OCI-LY7 (cell line): Measurements from ENCODE around the gene HAPLN3. TPM values are rescaled to one million over a fixed set of nuclear protein-coding genes. Genes with fewer than 3 reads are reported as not detected.
"Not testable (repeated sequence)": the region's sequence is repeated elsewhere in the genome, so short reads cannot be mapped to it uniquely, and the experiment has no call there.

Experiments
- BruUV-seq: library from RNA; stranded (reverse); fragments of 400-500 nt; replicated peaks from 2 replicates; lab custom pipeline; 2021; lab: Mats Ljungman, UMichigan
- CTCF ChIA-PET: fragments of 300-600 bp; sonication (Branson Sonifier 250); formaldehyde crosslinking; loops from one replicate; lab custom pipeline; 2022; ENCODE audit warnings: antibody characterized with exemption; ENCODE audit not compliant: unreplicated experiment; lab: Charles Lee
- POLR2A ChIA-PET: fragments of 300-600 bp; sonication (Branson Sonifier 250); formaldehyde crosslinking; loops from one replicate; lab custom pipeline; 2022; ENCODE audit warnings: antibody characterized with exemption; lab: Charles Lee
- DNase-seq: peaks from one replicate; pipeline ENCODE4 v3.0.0-alpha.2; 2015; ENCODE audit warnings: low spot score
- H2AFZ ChIP-seq: fragments of 200-600 bp; sonication (generic), shearing (Covaris generic); 2 replicates; pipeline ENCODE4 v1.6.1; 2014; ENCODE audit warnings: mild to moderate bottlenecking, antibody characterized with exemption, low read length, moderate library complexity
- H3K27ac ChIP-seq: fragments of 200-600 bp; sonication (generic); 2 replicates; pipeline ENCODE4 v1.5.1; 2014; ENCODE audit warnings: mixed run types, low read depth, mild to moderate bottlenecking, moderate library complexity, low read length, inconsistent platforms; ENCODE audit not compliant: poor library complexity, severe bottlenecking
- H3K36me3 ChIP-seq: fragments of 200-600 bp; sonication (generic); 2 replicates; pipeline ENCODE4 v1.6.1; 2014; ENCODE audit warnings: mild to moderate bottlenecking, antibody characterized with exemption, low read length, moderate library complexity, mixed read lengths; ENCODE audit not compliant: insufficient read depth
- H3K4me1 ChIP-seq: fragments of 200-600 bp; sonication (generic); 2 replicates; pipeline ENCODE4 v1.5.1; 2014; ENCODE audit warnings: mild to moderate bottlenecking, low read length; ENCODE audit not compliant: insufficient read depth, poor library complexity, severe bottlenecking
- H3K4me2 ChIP-seq: fragments of 200-600 bp; sonication (generic); 2 replicates; pipeline ENCODE4 v1.6.1; 2014; ENCODE audit warnings: mild to moderate bottlenecking, low read length
- H3K4me3 ChIP-seq: fragments of 200-600 bp; sonication (generic); 2 replicates; pipeline ENCODE4 v1.5.1; 2014; ENCODE audit warnings: mild to moderate bottlenecking, low read depth, low read length; ENCODE audit not compliant: poor library complexity, severe bottlenecking
- H3K79me2 ChIP-seq: fragments of 200-600 bp; sonication (generic); 2 replicates; pipeline ENCODE4 v1.6.1; 2016; ENCODE audit warnings: low read depth, mild to moderate bottlenecking, low read length, moderate library complexity, mixed read lengths; ENCODE audit not compliant: insufficient read depth
- H3K9me2 ChIP-seq: fragments of 200-600 bp; sonication (generic); 2 replicates; pipeline ENCODE4 v1.6.1; 2016; ENCODE audit warnings: mild to moderate bottlenecking, low read length, mixed read lengths; ENCODE audit not compliant: insufficient read depth
- H3K9me3 ChIP-seq: fragments of 200-600 bp; sonication (generic); 2 replicates; pipeline ENCODE4 v1.6.1; 2014; ENCODE audit warnings: mild to moderate bottlenecking, mixed run types, low read length, mixed read lengths
- H4K20me1 ChIP-seq: fragments of 200-600 bp; sonication (generic); 2 replicates; pipeline ENCODE4 v1.6.1; 2014; ENCODE audit warnings: mild to moderate bottlenecking, antibody characterized with exemption, low read length, moderate library complexity, mixed read lengths; ENCODE audit not compliant: insufficient read depth
- EZH2phosphoT487 ChIP-seq: fragments of 200-600 bp; sonication (generic); IDR thresholded peaks from 2 replicates; pipeline ENCODE4 v1.6.1; 2018; ENCODE audit warnings: low read depth, borderline replicate concordance, mild to moderate bottlenecking, mixed run types, antibody characterized with exemption, low read length, moderate library complexity, mixed read lengths
- intact Hi-C: fragments of 100-400 bp; cut with micrococcal nuclease; formaldehyde crosslinking; loops from one replicate; pipeline ENCODE4 v1.10.0; 2022; ENCODE audit not compliant: unreplicated experiment
- total RNA-seq, 2 experiments: library from RNA; depleted of rRNA in 1 of 2; stranded (reverse); fragments of >200 nt in 1 of 2; shearing (Covaris generic) in 1 of 2; gene quantifications; 2 replicates each; pipeline ENCODE4 v1.2.3, GENCODE V29; 2014 to 2022
- TF ChIP-seq, protein P1 (sequence below): fragments of 200-600 bp; sonication (generic); conservative IDR thresholded peaks from 2 replicates; pipeline ENCODE4 v1.5.1; 2014; ENCODE audit warnings: mild to moderate bottlenecking, antibody characterized with exemption, low read length, moderate library complexity, mixed read lengths

The HAPLN3 gene
- total RNA-seq, 2 experiments from 2014 or later = 0.93 to 0.98 TPM

DNA sequence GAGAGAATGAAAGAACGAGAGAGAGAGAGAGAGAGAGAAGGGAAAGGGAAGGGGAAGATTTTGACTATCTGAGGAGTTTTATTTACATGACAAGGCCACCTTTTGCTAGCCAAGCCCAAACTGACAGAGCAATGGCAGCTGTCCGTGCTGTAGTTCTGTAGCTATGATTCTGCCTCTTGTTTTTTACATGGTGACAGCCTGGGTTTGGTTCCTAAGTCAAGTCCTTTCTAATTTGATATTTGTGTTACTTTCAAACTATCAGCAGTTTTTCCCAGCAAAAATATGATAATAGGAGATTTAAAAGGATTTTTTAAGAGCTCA is 44.1 kb upstream of the HAPLN3 start:
- H3K4me1 ChIP-seq = no peaks in the 10 kb centered on the region
- H4K20me1 ChIP-seq = no peaks in the 10 kb centered on the region
- H3K4me3 ChIP-seq = no peak overlapping the region
- TF ChIP-seq EZH2phosphoT487 = no peak
- TF ChIP-seq, protein P1, sequence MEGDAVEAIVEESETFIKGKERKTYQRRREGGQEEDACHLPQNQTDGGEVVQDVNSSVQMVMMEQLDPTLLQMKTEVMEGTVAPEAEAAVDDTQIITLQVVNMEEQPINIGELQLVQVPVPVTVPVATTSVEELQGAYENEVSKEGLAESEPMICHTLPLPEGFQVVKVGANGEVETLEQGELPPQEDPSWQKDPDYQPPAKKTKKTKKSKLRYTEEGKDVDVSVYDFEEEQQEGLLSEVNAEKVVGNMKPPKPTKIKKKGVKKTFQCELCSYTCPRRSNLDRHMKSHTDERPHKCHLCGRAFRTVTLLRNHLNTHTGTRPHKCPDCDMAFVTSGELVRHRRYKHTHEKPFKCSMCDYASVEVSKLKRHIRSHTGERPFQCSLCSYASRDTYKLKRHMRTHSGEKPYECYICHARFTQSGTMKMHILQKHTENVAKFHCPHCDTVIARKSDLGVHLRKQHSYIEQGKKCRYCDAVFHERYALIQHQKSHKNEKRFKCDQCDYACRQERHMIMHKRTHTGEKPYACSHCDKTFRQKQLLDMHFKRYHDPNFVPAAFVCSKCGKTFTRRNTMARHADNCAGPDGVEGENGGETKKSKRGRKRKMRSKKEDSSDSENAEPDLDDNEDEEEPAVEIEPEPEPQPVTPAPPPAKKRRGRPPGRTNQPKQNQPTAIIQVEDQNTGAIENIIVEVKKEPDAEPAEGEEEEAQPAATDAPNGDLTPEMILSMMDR = no peak
- no TSS peak for BruUV-seq
- H3K9me2 ChIP-seq = no peaks in the 10 kb centered on the region
- intact Hi-C loops = no loop called here
- CTCF ChIA-PET = no interaction called here
- no peaks in the 10 kb centered on the region for H3K9me3 ChIP-seq
- POLR2A ChIA-PET = interaction anchor here (0.8 to 1.2 kb wide), 2 partner anchors 17 to 27 kb away, joined by 3 to 4 read pairs; no protein-coding TSS in a partner anchor
- no peaks in the 10 kb centered on the region for H3K36me3 ChIP-seq
- no peak overlapping the region for H3K4me2 ChIP-seq
- no peak for DNase-seq
- no peak overlapping the region for H3K27ac ChIP-seq
- no peak overlapping the region for H2AFZ ChIP-seq
- no peaks in the 10 kb centered on the region for H3K79me2 ChIP-seq

DNA sequence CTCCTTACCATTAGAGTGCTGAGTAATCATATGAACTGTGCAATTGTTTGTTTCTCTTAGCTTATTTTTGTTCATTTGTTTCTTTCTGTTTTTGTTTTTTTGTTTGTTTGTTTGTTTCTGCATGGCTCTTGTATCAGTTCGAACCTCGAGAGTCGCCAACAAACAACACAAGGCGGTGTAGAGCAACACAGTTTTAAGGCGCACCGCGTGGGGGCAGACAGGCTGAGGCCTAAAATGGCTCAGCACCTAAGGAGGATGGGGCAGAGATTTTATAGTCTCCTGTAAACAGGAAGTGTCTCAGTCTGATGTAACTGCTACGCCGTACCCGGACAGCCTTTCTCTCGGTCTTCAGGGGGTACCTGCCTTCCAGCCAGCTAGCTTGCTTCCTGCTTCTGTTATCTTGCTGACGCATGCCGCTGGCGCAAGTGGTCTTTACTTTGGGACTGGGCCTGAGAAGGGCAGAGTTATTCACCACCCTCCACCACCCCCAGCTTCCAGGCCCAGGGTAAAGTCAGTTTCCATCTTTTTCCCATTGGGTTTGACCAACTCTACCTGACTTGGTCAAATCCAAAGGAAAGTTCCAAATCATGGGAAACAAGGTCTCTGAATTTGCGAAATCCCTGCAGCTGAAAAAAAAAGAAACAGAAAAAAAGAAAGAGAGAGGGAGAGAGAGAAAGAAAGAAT is 43.6 kb upstream of the HAPLN3 start:
- intact Hi-C loops = no loop called here
- H3K9me2 ChIP-seq = no peaks in the 10 kb centered on the region
- BruUV-seq = no TSS peak
- no peaks in the 10 kb centered on the region for H3K79me2 ChIP-seq
- H3K27ac ChIP-seq = no peak overlapping the region
- CTCF ChIA-PET = no interaction called here
- POLR2A ChIA-PET = interaction anchor here (1.2 kb wide), 1 partner anchor 28 kb away, joined by 3 read pairs; no protein-coding TSS in a partner anchor
- TF ChIP-seq, protein P1 = no peak
- no peak for TF ChIP-seq EZH2phosphoT487
- H3K4me3 ChIP-seq = no peak overlapping the region
- no peaks in the 10 kb centered on the region for H3K36me3 ChIP-seq
- no peaks in the 10 kb centered on the region for H4K20me1 ChIP-seq
- no peak overlapping the region for H3K4me2 ChIP-seq
- H3K9me3 ChIP-seq = no peaks in the 10 kb centered on the region
- H3K4me1 ChIP-seq = no peaks in the 10 kb centered on the region
- DNase-seq = no peak
- H2AFZ ChIP-seq = no peak overlapping the region

DNA sequence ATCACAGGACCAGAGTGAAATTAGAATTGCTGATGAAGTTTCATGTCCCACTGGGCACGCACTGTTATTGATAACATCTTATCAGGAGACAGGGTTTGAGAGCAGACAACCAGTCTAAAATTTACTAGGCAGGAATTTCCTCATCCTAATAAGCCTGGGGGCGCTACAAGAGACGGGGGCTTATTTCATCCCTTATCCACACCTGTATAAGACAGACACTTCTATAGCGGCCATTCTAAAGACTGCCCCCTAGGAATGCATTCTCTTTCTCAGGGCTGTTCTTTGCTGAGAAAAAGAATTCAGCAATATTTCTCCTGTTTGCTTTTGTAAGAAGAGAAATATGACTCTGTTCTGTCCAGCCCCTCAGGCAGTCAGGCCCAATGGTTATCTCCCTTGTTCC is 39.1 kb upstream of the HAPLN3 start:
- CTCF ChIA-PET, H3K4me3 ChIP-seq, DNase-seq, H3K27ac ChIP-seq, H3K79me2 ChIP-seq, H3K36me3 ChIP-seq, H2AFZ ChIP-seq, H3K4me2 ChIP-seq, H3K4me1 ChIP-seq, H4K20me1 ChIP-seq, H3K9me2 ChIP-seq, POLR2A ChIA-PET, BruUV-seq, H3K9me3 ChIP-seq, intact Hi-C loops: not testable (repeated sequence)
